ENCODE data around the gene CNNM2.

CNNM2 gene

DNA sequence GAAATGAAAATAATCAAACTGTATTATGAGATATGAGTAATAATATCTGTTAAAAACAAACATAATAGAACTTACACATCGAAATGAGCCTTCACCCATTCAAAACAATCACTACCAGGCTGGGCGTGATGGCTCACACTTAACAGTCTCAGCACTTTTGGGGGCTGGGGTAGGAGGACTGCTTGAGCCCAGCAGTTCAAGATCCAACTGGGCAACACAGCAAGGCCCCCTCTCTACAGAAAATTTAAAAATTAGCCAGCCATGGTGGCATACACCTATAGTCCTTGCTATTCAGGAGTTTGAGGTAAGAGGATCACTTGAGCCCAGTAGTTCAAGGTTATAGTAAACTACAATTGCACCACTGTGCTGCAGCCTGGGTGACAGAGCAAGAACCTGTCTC lies 199.2 kb downstream of the CNNM2 start:
- Histone ChIP-seq H3K9me3 (ENCODE audit: insufficient read depth, low read depth, low read length) (no peaks in the 10 kb centered on the region), H3K27me3 (ENCODE audit: insufficient read depth, low read length, poor library complexity, severe bottlenecking) (no peaks in the 10 kb centered on the region), H3K79me2 (ENCODE audit: insufficient read depth, low read length) (peaks cover 83% of the 10 kb centered on the region), H2AFZ (ENCODE audit: low read length) (no peak overlapping the region), H3F3A (ENCODE audit: low read depth) (no peaks in the 10 kb centered on the region), H3K4me3 (ENCODE audit: low read length, poor library complexity, severe bottlenecking) (no peak overlapping the region), H3K9me2 (replicated peaks; ENCODE audit: low read depth, low read length) (no peaks in the 10 kb centered on the region), H3K9ac (ENCODE audit: low read depth, low read length, poor library complexity, severe bottlenecking) (no peak overlapping the region), H3K36me3 (ENCODE audit: insufficient read depth, low read length) (no peaks in the 10 kb centered on the region; the same call in 1 of the 2 replicates), H3K4me1 (ENCODE audit: insufficient read depth, low read length, poor library complexity, severe bottlenecking) (no peaks in the 10 kb centered on the region), H4K20me1 (ENCODE audit: insufficient read depth, low read length, poor library complexity, severe bottlenecking) (peaks cover 33% of the 10 kb centered on the region), H3K4me2 (ENCODE audit: low read depth, low read length, poor library complexity, severe bottlenecking) (no peak overlapping the region)
- TF ChIP-seq, protein P1, sequence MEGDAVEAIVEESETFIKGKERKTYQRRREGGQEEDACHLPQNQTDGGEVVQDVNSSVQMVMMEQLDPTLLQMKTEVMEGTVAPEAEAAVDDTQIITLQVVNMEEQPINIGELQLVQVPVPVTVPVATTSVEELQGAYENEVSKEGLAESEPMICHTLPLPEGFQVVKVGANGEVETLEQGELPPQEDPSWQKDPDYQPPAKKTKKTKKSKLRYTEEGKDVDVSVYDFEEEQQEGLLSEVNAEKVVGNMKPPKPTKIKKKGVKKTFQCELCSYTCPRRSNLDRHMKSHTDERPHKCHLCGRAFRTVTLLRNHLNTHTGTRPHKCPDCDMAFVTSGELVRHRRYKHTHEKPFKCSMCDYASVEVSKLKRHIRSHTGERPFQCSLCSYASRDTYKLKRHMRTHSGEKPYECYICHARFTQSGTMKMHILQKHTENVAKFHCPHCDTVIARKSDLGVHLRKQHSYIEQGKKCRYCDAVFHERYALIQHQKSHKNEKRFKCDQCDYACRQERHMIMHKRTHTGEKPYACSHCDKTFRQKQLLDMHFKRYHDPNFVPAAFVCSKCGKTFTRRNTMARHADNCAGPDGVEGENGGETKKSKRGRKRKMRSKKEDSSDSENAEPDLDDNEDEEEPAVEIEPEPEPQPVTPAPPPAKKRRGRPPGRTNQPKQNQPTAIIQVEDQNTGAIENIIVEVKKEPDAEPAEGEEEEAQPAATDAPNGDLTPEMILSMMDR (conservative IDR thresholded peaks at IDR 0.05; ENCODE audit: low read length), result no peak
- no peak for TF ChIP-seq EZH2phosphoT487 (IDR thresholded peaks at IDR 0.05; ENCODE audit: borderline replicate concordance)

DNA sequence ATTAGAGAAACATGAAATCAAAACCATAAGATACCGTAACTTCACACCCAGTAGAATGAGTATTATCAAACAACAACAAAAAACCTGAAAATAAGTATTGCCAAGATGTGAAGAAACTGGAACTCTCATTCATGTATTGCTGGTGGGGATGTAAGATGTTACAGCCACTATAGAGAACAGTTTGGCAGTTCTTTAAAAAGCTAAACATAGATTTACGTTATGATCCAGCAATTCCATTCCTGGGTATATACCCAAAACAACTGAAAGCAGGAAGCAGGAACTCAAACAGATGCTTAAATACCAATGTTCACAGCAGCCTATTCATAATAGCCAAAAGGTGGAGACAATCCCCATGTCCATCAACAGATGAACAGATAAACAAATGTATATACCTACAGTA lies 202.5 kb downstream of the CNNM2 start:
- Histone ChIP-seq H3F3A (ENCODE audit: low read depth) (no peaks in the 10 kb centered on the region), H3K79me2 (ENCODE audit: insufficient read depth, low read length) (peaks cover 79% of the 10 kb centered on the region), H3K36me3 (ENCODE audit: insufficient read depth, low read length) (peaks cover 4% of the 10 kb centered on the region; the same call in 1 of the 2 replicates), H3K4me1 (ENCODE audit: insufficient read depth, low read length, poor library complexity, severe bottlenecking) (peaks cover 5% of the 10 kb centered on the region), H4K20me1 (ENCODE audit: insufficient read depth, low read length, poor library complexity, severe bottlenecking) (peaks cover 41% of the 10 kb centered on the region), H3K9ac (ENCODE audit: low read depth, low read length, poor library complexity, severe bottlenecking) (no peak overlapping the region), H3K4me2 (ENCODE audit: low read depth, low read length, poor library complexity, severe bottlenecking) (no peak overlapping the region), H3K4me3 (ENCODE audit: low read length, poor library complexity, severe bottlenecking) (no peak overlapping the region), H3K9me3 (ENCODE audit: insufficient read depth, low read depth, low read length) (no peaks in the 10 kb centered on the region), H3K9me2 (replicated peaks; ENCODE audit: low read depth, low read length) (no peaks in the 10 kb centered on the region), H2AFZ (ENCODE audit: low read length) (no peak overlapping the region), H3K27me3 (ENCODE audit: insufficient read depth, low read length, poor library complexity, severe bottlenecking) (no peaks in the 10 kb centered on the region)
- no peak for TF ChIP-seq EZH2phosphoT487 (IDR thresholded peaks at IDR 0.05; ENCODE audit: borderline replicate concordance)
- TF ChIP-seq, protein P1 (conservative IDR thresholded peaks at IDR 0.05; ENCODE audit: low read length), result no peak; the same call in 1 of the 2 replicates

DNA sequence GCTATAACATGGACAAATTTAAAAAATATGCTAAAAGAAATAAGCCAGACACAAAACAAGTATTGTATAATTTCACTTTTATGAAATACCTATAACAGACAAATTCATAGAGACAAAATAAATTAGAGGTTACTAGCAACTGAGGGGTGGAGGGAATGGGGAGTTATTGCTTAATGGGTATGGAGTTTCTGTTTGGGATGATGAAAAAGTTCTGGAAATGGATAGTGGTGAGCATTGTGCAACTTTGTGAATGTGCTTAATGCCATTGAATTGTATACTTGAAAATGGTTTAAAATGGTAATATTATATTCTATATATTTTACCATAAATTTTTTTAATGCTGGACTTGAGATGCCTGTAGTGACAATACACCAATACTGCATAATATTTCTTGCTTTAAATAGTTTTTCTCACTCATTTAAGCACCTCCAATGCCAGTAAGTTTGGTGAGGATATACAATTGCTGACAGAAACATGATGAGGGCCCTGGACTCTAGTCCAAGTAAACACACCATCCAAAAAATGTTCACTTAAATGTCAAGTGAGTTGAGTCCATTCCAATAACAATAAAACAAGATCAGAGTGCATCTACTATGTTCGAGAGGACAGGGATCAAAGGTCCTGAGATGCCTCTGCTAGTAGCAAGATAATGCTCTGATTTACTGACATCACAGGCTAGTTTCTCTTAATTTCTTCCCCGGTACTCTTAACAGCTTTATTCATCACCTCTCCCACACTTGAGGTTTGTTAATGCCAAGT lies 203.1 kb downstream of the CNNM2 start:
- Histone ChIP-seq H3K4me2 (ENCODE audit: low read depth, low read length, poor library complexity, severe bottlenecking) (no peak overlapping the region), H3K79me2 (ENCODE audit: insufficient read depth, low read length) (peaks cover 76% of the 10 kb centered on the region), H3K36me3 (ENCODE audit: insufficient read depth, low read length) (peaks cover 4% of the 10 kb centered on the region; the same call in 1 of the 2 replicates), H3K27me3 (ENCODE audit: insufficient read depth, low read length, poor library complexity, severe bottlenecking) (no peaks in the 10 kb centered on the region), H2AFZ (ENCODE audit: low read length) (no peak overlapping the region), H3F3A (ENCODE audit: low read depth) (no peaks in the 10 kb centered on the region), H3K9ac (ENCODE audit: low read depth, low read length, poor library complexity, severe bottlenecking) (no peak overlapping the region), H3K4me3 (ENCODE audit: low read length, poor library complexity, severe bottlenecking) (no peak overlapping the region), H3K4me1 (ENCODE audit: insufficient read depth, low read length, poor library complexity, severe bottlenecking) (peaks cover 11% of the 10 kb centered on the region), H3K9me3 (ENCODE audit: insufficient read depth, low read depth, low read length) (no peaks in the 10 kb centered on the region), H4K20me1 (ENCODE audit: insufficient read depth, low read length, poor library complexity, severe bottlenecking) (peaks cover 42% of the 10 kb centered on the region), H3K9me2 (replicated peaks; ENCODE audit: low read depth, low read length) (no peaks in the 10 kb centered on the region)
- no peak for TF ChIP-seq EZH2phosphoT487 (IDR thresholded peaks at IDR 0.05; ENCODE audit: borderline replicate concordance)
- TF ChIP-seq, protein P1 (conservative IDR thresholded peaks at IDR 0.05; ENCODE audit: low read length), result no peak
